SHP77 treated with DMSO at 0.1 percent for 48 hours (cell line): ENCODE results near the gene PPM1B.
"Not testable (repeated sequence)": the region's sequence is repeated elsewhere in the genome, so short reads cannot be mapped to it uniquely, and the experiment has no call there.

Experiments
- DNase-seq: peaks from one replicate; lab custom pipeline; 2025; lab: John Stamatoyannopoulos, UW

PPM1B gene

DNA sequence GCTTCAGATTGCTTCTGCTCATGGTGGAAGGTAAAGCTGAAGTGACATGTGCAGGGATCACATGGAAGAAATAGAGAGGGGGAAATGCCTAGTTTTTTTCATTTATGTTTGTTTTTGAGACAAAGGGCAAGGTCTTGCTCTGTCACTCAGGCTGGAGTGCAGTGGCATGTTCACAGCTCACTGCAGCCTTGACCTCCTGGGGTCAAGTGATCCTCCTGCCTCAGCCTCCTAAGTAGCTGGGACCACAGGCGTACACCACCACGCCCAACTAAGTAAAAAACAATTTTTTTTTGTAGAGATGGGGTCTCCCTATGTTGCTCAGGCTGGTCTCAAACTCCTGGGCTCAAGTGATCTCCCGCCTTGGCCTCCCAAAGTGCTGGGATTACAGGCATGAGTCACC is 87.0 kb downstream of the PPM1B start:
- not testable (repeated sequence) for DNase-seq

- DNase-seq, result not testable (repeated sequence)
Observed at GRCh38 chr2:44257802-44258201, 89.1 kb downstream of the PPM1B start.

- no peak for DNase-seq
Observed at GRCh38 chr2:44267269-44267795, 98.7 kb downstream of the PPM1B start.

GRCh38 chr2:44267796-44268648 is 99.3 kb downstream of the PPM1B start:
- no peak for DNase-seq

- no peak for DNase-seq
Observed at GRCh38 chr2:44269831-44270230, 101.2 kb downstream of the PPM1B start.

DNA sequence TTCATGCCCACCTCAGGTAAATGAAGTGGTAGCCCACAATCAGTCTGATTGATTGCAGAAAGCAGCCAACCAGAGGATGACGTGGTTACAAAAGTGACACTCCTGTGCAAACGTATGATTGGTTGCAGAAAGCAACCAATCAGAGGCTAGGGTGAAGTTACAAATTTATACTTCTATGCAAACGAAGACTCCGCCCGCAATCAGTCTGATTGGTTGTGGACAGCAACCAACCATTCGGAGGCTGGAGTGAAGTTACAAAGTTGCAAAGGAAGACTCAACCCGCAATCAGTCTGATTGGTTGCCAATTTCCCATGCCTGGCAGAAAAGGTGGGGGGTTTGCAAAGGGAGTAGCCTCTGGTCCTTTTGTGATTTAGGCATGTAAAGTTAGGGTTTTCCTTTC is 102.6 kb downstream of the PPM1B start:
- no peak for DNase-seq

DNA sequence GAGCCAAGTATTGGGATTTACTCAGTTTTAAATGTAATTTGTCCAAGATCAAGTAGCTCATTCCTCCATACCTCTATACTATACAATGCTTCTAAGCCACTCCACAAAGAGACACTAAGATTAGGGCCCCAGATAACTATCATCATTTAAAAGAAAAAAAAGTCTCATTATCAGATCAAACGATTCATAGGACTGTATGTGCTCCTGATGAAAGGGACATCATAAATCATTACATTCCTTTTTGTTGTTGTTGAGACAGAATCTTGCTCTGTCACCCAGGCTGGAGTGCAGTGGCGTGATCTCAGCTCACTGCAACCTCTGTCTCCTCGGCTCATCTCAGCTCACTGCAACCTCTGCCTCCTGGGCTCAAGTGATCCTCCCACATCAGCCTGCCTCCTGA is 104.4 kb downstream of the PPM1B start:
- DNase-seq, result no peak

DNA sequence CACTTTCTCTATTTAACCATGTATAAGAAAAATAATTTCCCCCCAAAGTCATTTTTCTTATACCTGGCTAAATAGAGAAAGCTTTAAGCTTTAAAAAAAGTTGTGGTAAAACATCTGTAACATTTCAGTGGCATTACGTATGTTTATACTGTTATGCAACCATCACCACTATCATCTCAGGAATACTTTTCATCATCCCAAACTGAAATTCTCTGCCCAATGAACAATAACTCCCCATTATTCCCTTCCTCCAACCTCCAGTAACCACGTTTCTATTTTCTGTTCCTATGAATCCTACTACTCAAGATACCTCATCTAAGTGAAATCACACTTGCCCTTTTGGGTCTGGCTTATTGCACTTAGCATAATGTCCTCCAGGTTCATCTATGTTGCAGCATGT is 104.9 kb downstream of the PPM1B start:
- no peak for DNase-seq

DNA sequence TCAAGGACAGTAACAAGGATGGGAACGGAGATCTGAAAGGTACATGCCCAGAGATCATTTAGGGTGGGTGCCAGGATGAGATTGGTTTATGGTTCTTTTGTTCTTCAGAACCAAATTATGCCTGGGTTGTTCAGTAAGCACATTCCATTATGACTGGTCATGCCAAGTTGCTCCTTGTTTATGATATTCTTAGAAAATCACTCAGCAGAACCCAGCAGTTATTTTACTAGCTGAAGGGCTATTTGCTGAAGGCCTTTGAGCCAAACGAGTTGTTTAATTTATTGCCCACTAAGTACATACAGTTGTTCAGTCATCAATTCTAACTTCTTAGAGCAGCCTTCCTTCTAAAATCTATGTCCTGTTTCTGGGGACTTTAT is 107.2 kb downstream of the PPM1B start:
- DNase-seq, result no peak

DNA sequence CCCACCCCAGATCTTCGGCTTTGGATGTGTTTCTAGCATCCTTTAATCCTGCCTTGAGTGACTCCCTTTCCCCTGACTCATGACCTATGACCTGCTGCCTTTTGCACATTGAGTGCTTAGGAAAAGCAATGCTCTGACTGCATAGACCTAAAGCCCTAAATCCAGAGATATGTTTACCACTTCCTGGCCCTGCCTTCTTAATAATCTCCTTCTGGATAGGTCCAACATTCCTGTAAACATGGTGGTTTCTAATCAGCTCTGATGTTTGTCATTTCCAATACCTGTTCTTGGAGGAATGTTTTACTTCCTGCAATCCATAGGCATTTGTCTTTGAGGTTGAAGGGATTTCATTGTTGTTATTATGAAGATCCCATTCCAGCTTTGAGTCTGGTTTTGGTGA is 108.9 kb downstream of the PPM1B start:
- no peak for DNase-seq

GRCh38 chr2:44280869-44281268 is 112.2 kb downstream of the PPM1B start:
- DNase-seq, result no peak
